OCI-LY7 (cell line): ENCODE results near the gene H2BK1. TPM values are rescaled to one million over a fixed set of nuclear protein-coding genes. Genes with fewer than 3 reads are reported as not detected.

ENCODE experiments used
- BruUV-seq: library from RNA; stranded (reverse); fragments of 400-500 nt; replicated peaks from 2 replicates; lab custom pipeline; 2021; lab: Mats Ljungman, UMichigan
- CTCF ChIA-PET: fragments of 300-600 bp; sonication (Branson Sonifier 250); formaldehyde crosslinking; loops from one replicate; lab custom pipeline; 2022; ENCODE audit warnings: antibody characterized with exemption; ENCODE audit not compliant: unreplicated experiment; lab: Charles Lee
- POLR2A ChIA-PET: fragments of 300-600 bp; sonication (Branson Sonifier 250); formaldehyde crosslinking; loops from one replicate; lab custom pipeline; 2022; ENCODE audit warnings: antibody characterized with exemption; lab: Charles Lee
- DNase-seq: peaks from one replicate; pipeline ENCODE4 v3.0.0-alpha.2; 2015; ENCODE audit warnings: low spot score
- H2AFZ ChIP-seq: fragments of 200-600 bp; sonication (generic), shearing (Covaris generic); 2 replicates; pipeline ENCODE4 v1.6.1; 2014; ENCODE audit warnings: mild to moderate bottlenecking, antibody characterized with exemption, low read length, moderate library complexity
- H3K27ac ChIP-seq: fragments of 200-600 bp; sonication (generic); 2 replicates; pipeline ENCODE4 v1.5.1; 2014; ENCODE audit warnings: mixed run types, low read depth, mild to moderate bottlenecking, moderate library complexity, low read length, inconsistent platforms; ENCODE audit not compliant: poor library complexity, severe bottlenecking
- H3K36me3 ChIP-seq: fragments of 200-600 bp; sonication (generic); 2 replicates; pipeline ENCODE4 v1.6.1; 2014; ENCODE audit warnings: mild to moderate bottlenecking, antibody characterized with exemption, low read length, moderate library complexity, mixed read lengths; ENCODE audit not compliant: insufficient read depth
- H3K4me1 ChIP-seq: fragments of 200-600 bp; sonication (generic); 2 replicates; pipeline ENCODE4 v1.5.1; 2014; ENCODE audit warnings: mild to moderate bottlenecking, low read length; ENCODE audit not compliant: insufficient read depth, poor library complexity, severe bottlenecking
- H3K4me2 ChIP-seq: fragments of 200-600 bp; sonication (generic); 2 replicates; pipeline ENCODE4 v1.6.1; 2014; ENCODE audit warnings: mild to moderate bottlenecking, low read length
- H3K4me3 ChIP-seq: fragments of 200-600 bp; sonication (generic); 2 replicates; pipeline ENCODE4 v1.5.1; 2014; ENCODE audit warnings: mild to moderate bottlenecking, low read depth, low read length; ENCODE audit not compliant: poor library complexity, severe bottlenecking
- H3K79me2 ChIP-seq: fragments of 200-600 bp; sonication (generic); 2 replicates; pipeline ENCODE4 v1.6.1; 2016; ENCODE audit warnings: low read depth, mild to moderate bottlenecking, low read length, moderate library complexity, mixed read lengths; ENCODE audit not compliant: insufficient read depth
- H3K9me2 ChIP-seq: fragments of 200-600 bp; sonication (generic); 2 replicates; pipeline ENCODE4 v1.6.1; 2016; ENCODE audit warnings: mild to moderate bottlenecking, low read length, mixed read lengths; ENCODE audit not compliant: insufficient read depth
- H3K9me3 ChIP-seq: fragments of 200-600 bp; sonication (generic); 2 replicates; pipeline ENCODE4 v1.6.1; 2014; ENCODE audit warnings: mild to moderate bottlenecking, mixed run types, low read length, mixed read lengths
- H4K20me1 ChIP-seq: fragments of 200-600 bp; sonication (generic); 2 replicates; pipeline ENCODE4 v1.6.1; 2014; ENCODE audit warnings: mild to moderate bottlenecking, antibody characterized with exemption, low read length, moderate library complexity, mixed read lengths; ENCODE audit not compliant: insufficient read depth
- CTCF ChIP-seq: fragments of 200-600 bp; sonication (generic); conservative IDR thresholded peaks from 2 replicates; pipeline ENCODE4 v1.5.1; 2014; ENCODE audit warnings: mild to moderate bottlenecking, antibody characterized with exemption, low read length, moderate library complexity, mixed read lengths
- EZH2phosphoT487 ChIP-seq: fragments of 200-600 bp; sonication (generic); IDR thresholded peaks from 2 replicates; pipeline ENCODE4 v1.6.1; 2018; ENCODE audit warnings: low read depth, borderline replicate concordance, mild to moderate bottlenecking, mixed run types, antibody characterized with exemption, low read length, moderate library complexity, mixed read lengths
- intact Hi-C: fragments of 100-400 bp; cut with micrococcal nuclease; formaldehyde crosslinking; loops from one replicate; pipeline ENCODE4 v1.10.0; 2022; ENCODE audit not compliant: unreplicated experiment
- total RNA-seq, 2 experiments: library from RNA; depleted of rRNA in 1 of 2; stranded (reverse); fragments of >200 nt in 1 of 2; shearing (Covaris generic) in 1 of 2; gene quantifications; 2 replicates each; pipeline ENCODE4 v1.2.3, GENCODE V29; 2014 to 2022

Gene H2BK1
- total RNA-seq, 2 experiments from 2014 or later, result not detected

GRCh38 chr7:151176401-151176800 lies 33.9 kb downstream of the H2BK1 start:
- Histone ChIP-seq H3K27ac (no peak overlapping the region), H4K20me1 (no peaks in the 10 kb centered on the region), H3K9me2 (no peaks in the 10 kb centered on the region), H3K79me2 (no peaks in the 10 kb centered on the region), H3K4me3 (no peak overlapping the region), H3K4me2 (no peak overlapping the region), H3K9me3 (no peaks in the 10 kb centered on the region), H2AFZ (no peak overlapping the region), H3K36me3 (no peaks in the 10 kb centered on the region), H3K4me1 (no peaks in the 10 kb centered on the region)
- CTCF ChIA-PET, result no interaction called here
- no peak for TF ChIP-seq EZH2phosphoT487
- no peak for TF ChIP-seq CTCF
- no peak for DNase-seq
- POLR2A ChIA-PET, result no interaction called here
- intact Hi-C loops, result no loop called here
- BruUV-seq, result no TSS peak

DNA sequence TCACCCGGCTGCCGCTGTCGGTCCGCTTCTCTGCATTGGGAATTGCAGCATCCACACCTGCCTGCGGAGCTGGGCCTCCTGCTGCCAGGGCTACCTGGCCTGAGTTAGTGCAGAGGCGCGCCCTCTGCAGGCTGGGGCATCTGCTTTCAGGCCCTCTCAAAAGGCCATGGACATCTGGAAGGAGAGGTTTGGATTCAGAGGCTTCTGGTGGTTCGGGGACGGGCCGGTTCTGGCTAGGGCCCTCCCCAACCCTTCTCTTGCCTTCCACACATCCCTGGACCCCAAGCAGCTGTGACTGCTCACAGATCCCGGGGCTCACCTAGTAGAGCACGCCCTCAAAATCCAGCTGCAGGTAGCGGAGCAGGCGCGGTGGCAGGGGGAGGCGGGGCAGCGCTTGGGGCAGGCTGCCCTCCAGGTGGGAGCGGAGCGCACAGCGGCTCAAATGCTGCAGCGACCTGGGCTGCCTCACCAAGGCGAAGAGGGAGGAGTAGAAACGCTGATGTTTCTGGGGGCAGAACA lies 34.4 kb downstream of the H2BK1 start:
- H3K4me3 ChIP-seq, result no peak overlapping the region
- no TSS peak for BruUV-seq
- intact Hi-C loops, result no loop called here
- H3K9me2 ChIP-seq, result no peaks in the 10 kb centered on the region
- no peak overlapping the region for H3K4me2 ChIP-seq
- no peak for DNase-seq
- no peaks in the 10 kb centered on the region for H3K4me1 ChIP-seq
- H4K20me1 ChIP-seq, result no peaks in the 10 kb centered on the region
- H2AFZ ChIP-seq, result no peak overlapping the region
- no peaks in the 10 kb centered on the region for H3K79me2 ChIP-seq
- ChIA-PET CTCF (no interaction called here), POLR2A (no interaction called here)
- H3K27ac ChIP-seq, result no peak overlapping the region
- TF ChIP-seq CTCF, result 0 out of 2 replicates have a peak, but pooled peaks have one; percentile 24
- TF ChIP-seq EZH2phosphoT487, result no peak
- no peaks in the 10 kb centered on the region for H3K9me3 ChIP-seq
- H3K36me3 ChIP-seq, result no peaks in the 10 kb centered on the region

GRCh38 chr7:151175047-151175792 lies 35.1 kb downstream of the H2BK1 start:
- DNase-seq, result no peak
- Histone ChIP-seq H4K20me1 (no peaks in the 10 kb centered on the region), H3K27ac (no peak overlapping the region), H3K79me2 (no peaks in the 10 kb centered on the region), H3K9me3 (no peaks in the 10 kb centered on the region), H3K4me3 (no peak overlapping the region), H3K9me2 (no peaks in the 10 kb centered on the region), H3K36me3 (no peaks in the 10 kb centered on the region), H2AFZ (no peak overlapping the region), H3K4me2 (no peak overlapping the region), H3K4me1 (no peaks in the 10 kb centered on the region)
- no peak for TF ChIP-seq EZH2phosphoT487
- no peak for TF ChIP-seq CTCF
- CTCF ChIA-PET, result no interaction called here
- POLR2A ChIA-PET, result no interaction called here
- intact Hi-C loops, result no loop called here
- BruUV-seq, result no TSS peak
